Measurements from ENCODE around the gene SRM. TPM values are rescaled to one million over a fixed set of nuclear protein-coding genes. Genes with fewer than 3 reads are reported as not detected.

The SRM gene
- total and polyA plus RNA-seq, 2 of the 13 experiments (the other 11 are each of a cell fraction or from before 2014, with no cell fraction given): 27.9 to 31.8 TPM

- TF ChIP-seq TMF1 (CRISPR knock-in tag; IDR thresholded peaks at IDR 0.05; ENCODE audit: low read depth) (no peak), NFRKB (IDR thresholded peaks at IDR 0.05) (no peak), ZNF230 (CRISPR knock-in tag; IDR thresholded peaks at IDR 0.05) (no peak), ZNF3 (CRISPR knock-in tag; IDR thresholded peaks at IDR 0.05) (no peak), SETDB1 (CRISPR knock-in tag; IDR thresholded peaks at IDR 0.05; ENCODE audit: borderline replicate concordance) (no peak), JUN (CRISPR knock-in tag; IDR thresholded peaks at IDR 0.05) (no peak), ZNF484 (CRISPR knock-in tag; IDR thresholded peaks at IDR 0.05; ENCODE audit: borderline replicate concordance, low read depth) (no peak), ZNF772 (CRISPR knock-in tag; IDR thresholded peaks at IDR 0.05) (peak; percentile 71; the same call in 1 of the 2 replicates), AGO2 (optimal IDR thresholded peaks at IDR 0.05; ENCODE audit: low read depth, low read length) (peak; percentile 64), POLR2AphosphoS5 (IDR thresholded peaks at IDR 0.05; ENCODE audit: low read depth, low read length) (no peak), ZC3H13 (CRISPR knock-in tag; IDR thresholded peaks at IDR 0.05) (0 out of 2 replicates have a peak, but pooled peaks have one; percentile 28), MYC (CRISPR knock-in tag; IDR thresholded peaks at IDR 0.05; ENCODE audit: borderline replicate concordance) (peak; percentile 90; the same call in 1 of the 2 replicates), ISX (CRISPR knock-in tag; conservative IDR thresholded peaks at IDR 0.05) (no peak), THAP11 (CRISPR knock-in tag; IDR thresholded peaks at IDR 0.05) (no peak), KLF13 (CRISPR knock-in tag; IDR thresholded peaks at IDR 0.05) (no peak), SAP130 (CRISPR knock-in tag; IDR thresholded peaks at IDR 0.05; ENCODE audit: low read depth) (peak; percentile 79), CERS6 (CRISPR knock-in tag; IDR thresholded peaks at IDR 0.05) (no peak), CREBL2 (CRISPR knock-in tag; IDR thresholded peaks at IDR 0.05; ENCODE audit: borderline replicate concordance) (no peak), NFYB (CRISPR knock-in tag; IDR thresholded peaks at IDR 0.05) (no peak), MIXL1 (CRISPR knock-in tag; IDR thresholded peaks at IDR 0.05) (no peak), ZNF234 (CRISPR knock-in tag; conservative IDR thresholded peaks at IDR 0.05) (peak; percentile 71; the same call in 1 of the 2 replicates)
- TF ChIP-seq, protein P1, sequence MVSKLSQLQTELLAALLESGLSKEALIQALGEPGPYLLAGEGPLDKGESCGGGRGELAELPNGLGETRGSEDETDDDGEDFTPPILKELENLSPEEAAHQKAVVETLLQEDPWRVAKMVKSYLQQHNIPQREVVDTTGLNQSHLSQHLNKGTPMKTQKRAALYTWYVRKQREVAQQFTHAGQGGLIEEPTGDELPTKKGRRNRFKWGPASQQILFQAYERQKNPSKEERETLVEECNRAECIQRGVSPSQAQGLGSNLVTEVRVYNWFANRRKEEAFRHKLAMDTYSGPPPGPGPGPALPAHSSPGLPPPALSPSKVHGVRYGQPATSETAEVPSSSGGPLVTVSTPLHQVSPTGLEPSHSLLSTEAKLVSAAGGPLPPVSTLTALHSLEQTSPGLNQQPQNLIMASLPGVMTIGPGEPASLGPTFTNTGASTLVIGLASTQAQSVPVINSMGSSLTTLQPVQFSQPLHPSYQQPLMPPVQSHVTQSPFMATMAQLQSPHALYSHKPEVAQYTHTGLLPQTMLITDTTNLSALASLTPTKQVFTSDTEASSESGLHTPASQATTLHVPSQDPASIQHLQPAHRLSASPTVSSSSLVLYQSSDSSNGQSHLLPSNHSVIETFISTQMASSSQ (IDR thresholded peaks at IDR 0.05; ENCODE audit: low read depth): no peak
- TF ChIP-seq, protein P1 (CRISPR knock-in tag; IDR thresholded peaks at IDR 0.05; ENCODE audit: borderline replicate concordance): no peak
These were observed 457 bp downstream of the SRM start (continued) for GRCh38 chr1:11059155-11059967.
